Ishikawa (cell line): ENCODE results near the gene KRT82.

Source experiments
- CEBPB ChIP-seq: IDR thresholded peaks from 2 replicates; pipeline ENCODE4 v1.6.1; 2012
- CREB1 ChIP-seq: IDR thresholded peaks from 2 replicates; pipeline ENCODE4 v1.6.1; 2012; ENCODE audit warnings: low read depth
- EGR1 ChIP-seq: IDR thresholded peaks from 2 replicates; pipeline ENCODE4 v1.6.1; 2012
- EP300 ChIP-seq: IDR thresholded peaks from 2 replicates; pipeline ENCODE4 v1.6.1; 2012; ENCODE audit warnings: borderline replicate concordance
- FOXM1 ChIP-seq: IDR thresholded peaks from 2 replicates; pipeline ENCODE4 v1.6.1; 2012; ENCODE audit warnings: low read depth, borderline replicate concordance
- NFIC ChIP-seq: IDR thresholded peaks from 2 replicates; pipeline ENCODE4 v1.6.1; 2012
- RAD21 ChIP-seq: IDR thresholded peaks from 2 replicates; pipeline ENCODE4 v1.6.1; 2012; ENCODE audit warnings: low read depth
- TAF1 ChIP-seq: IDR thresholded peaks from 2 replicates; pipeline ENCODE4 v1.6.1; 2012; ENCODE audit warnings: low read depth, mild to moderate bottlenecking
- TCF12 ChIP-seq: IDR thresholded peaks from 2 replicates; pipeline ENCODE4 v1.6.1; 2012; ENCODE audit warnings: low read depth
- TEAD4 ChIP-seq: IDR thresholded peaks from 2 replicates; pipeline ENCODE4 v1.6.1; 2012
- YY1 ChIP-seq: IDR thresholded peaks from 2 replicates; pipeline ENCODE4 v1.6.1; 2012; ENCODE audit warnings: low read depth
- ZBTB7A ChIP-seq: IDR thresholded peaks from 2 replicates; pipeline ENCODE4 v1.6.1; 2012; ENCODE audit warnings: low read depth
- TF ChIP-seq, protein P1 (sequence below): IDR thresholded peaks from 2 replicates; pipeline ENCODE4 v1.6.1; 2012; ENCODE audit warnings: low read depth, mild to moderate bottlenecking
- TF ChIP-seq, protein P2 (sequence below): IDR thresholded peaks from 2 replicates; pipeline ENCODE4 v1.6.1; 2012
- TF ChIP-seq, protein P3 (sequence below): IDR thresholded peaks from 2 replicates; pipeline ENCODE4 v1.6.1; 2012

KRT82 gene

DNA sequence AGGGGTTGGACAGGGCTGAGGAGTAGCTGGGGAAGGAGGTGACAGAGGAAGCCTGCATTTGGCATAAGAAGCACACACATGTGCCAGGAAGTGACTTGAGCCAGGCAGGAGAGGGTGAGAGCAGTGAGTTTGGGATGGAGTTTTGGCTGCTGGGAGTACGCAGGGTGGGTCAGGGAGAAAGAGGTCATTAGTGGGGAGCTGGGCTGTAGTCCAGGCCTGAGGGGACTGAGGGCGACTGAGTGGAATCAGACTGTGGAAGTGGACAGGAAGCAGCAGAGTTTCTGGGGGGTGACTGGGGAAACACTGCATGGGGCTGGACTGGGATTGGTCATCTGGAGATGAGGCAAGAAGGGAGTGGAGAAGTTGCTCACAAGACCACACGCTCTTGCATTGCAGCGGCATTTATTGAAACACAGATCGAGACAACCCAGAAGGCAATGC lies 46.5 kb downstream of the KRT82 start:
- TF ChIP-seq YY1 (no peak), TCF12 (no peak), EP300 (no peak), NFIC (no peak), TAF1 (no peak), TEAD4 (no peak), EGR1 (no peak), RAD21 (no peak), ZBTB7A (no peak), FOXM1 (no peak), CEBPB (no peak), CREB1 (no peak)
- TF ChIP-seq, protein P1, sequence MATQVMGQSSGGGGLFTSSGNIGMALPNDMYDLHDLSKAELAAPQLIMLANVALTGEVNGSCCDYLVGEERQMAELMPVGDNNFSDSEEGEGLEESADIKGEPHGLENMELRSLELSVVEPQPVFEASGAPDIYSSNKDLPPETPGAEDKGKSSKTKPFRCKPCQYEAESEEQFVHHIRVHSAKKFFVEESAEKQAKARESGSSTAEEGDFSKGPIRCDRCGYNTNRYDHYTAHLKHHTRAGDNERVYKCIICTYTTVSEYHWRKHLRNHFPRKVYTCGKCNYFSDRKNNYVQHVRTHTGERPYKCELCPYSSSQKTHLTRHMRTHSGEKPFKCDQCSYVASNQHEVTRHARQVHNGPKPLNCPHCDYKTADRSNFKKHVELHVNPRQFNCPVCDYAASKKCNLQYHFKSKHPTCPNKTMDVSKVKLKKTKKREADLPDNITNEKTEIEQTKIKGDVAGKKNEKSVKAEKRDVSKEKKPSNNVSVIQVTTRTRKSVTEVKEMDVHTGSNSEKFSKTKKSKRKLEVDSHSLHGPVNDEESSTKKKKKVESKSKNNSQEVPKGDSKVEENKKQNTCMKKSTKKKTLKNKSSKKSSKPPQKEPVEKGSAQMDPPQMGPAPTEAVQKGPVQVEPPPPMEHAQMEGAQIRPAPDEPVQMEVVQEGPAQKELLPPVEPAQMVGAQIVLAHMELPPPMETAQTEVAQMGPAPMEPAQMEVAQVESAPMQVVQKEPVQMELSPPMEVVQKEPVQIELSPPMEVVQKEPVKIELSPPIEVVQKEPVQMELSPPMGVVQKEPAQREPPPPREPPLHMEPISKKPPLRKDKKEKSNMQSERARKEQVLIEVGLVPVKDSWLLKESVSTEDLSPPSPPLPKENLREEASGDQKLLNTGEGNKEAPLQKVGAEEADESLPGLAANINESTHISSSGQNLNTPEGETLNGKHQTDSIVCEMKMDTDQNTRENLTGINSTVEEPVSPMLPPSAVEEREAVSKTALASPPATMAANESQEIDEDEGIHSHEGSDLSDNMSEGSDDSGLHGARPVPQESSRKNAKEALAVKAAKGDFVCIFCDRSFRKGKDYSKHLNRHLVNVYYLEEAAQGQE, result no peak
- TF ChIP-seq, protein P2, sequence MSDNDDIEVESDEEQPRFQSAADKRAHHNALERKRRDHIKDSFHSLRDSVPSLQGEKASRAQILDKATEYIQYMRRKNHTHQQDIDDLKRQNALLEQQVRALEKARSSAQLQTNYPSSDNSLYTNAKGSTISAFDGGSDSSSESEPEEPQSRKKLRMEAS, result no peak
- TF ChIP-seq, protein P3, sequence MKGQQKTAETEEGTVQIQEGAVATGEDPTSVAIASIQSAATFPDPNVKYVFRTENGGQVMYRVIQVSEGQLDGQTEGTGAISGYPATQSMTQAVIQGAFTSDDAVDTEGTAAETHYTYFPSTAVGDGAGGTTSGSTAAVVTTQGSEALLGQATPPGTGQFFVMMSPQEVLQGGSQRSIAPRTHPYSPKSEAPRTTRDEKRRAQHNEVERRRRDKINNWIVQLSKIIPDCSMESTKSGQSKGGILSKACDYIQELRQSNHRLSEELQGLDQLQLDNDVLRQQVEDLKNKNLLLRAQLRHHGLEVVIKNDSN, result no peak

DNA sequence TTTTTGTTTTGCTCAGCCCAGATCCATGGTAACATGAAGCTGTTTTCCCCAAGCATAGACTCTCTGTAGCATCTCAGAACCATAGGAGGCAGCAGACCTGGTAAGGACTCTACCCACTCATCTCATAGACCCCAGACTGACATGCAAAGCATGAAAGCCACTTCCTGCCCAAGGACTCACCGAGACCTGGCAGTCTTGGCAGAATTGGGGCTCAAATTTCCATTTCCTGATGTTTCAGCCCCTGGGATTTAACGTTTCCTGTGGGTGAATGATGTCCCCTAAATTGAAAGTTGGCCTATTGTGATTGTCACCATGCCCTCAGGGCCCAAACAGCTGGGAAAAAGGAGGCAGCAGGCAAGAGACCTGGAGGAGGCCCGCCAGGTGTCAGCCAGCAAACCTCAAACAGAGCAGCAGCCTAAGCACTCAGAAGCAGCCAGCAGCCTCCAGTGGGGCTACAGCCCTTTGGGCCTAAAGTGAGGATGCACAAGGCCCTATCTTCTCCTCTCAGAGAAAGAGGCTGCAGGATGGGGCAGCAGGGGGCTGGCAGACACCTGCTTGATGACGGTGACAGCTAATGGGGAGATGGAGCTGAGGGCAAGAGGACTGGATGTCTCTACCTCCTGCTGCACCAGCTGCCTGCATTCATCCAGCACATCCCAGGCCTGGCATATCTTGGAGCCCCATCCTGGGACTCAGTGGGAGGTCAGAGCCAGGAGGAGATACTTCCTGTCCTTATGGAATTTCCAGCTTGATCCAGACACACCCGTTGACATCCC lies 47.4 kb downstream of the KRT82 start:
- no peak for TF ChIP-seq TCF12
- no peak for TF ChIP-seq FOXM1
- TF ChIP-seq, protein P2, result no peak
- TF ChIP-seq CEBPB, result no peak
- no peak for TF ChIP-seq EP300
- TF ChIP-seq CREB1, result no peak
- TF ChIP-seq NFIC, result no peak
- TF ChIP-seq, protein P1, result no peak
- no peak for TF ChIP-seq TAF1
- TF ChIP-seq, protein P3, result no peak
- no peak for TF ChIP-seq RAD21
- TF ChIP-seq ZBTB7A, result no peak

DNA sequence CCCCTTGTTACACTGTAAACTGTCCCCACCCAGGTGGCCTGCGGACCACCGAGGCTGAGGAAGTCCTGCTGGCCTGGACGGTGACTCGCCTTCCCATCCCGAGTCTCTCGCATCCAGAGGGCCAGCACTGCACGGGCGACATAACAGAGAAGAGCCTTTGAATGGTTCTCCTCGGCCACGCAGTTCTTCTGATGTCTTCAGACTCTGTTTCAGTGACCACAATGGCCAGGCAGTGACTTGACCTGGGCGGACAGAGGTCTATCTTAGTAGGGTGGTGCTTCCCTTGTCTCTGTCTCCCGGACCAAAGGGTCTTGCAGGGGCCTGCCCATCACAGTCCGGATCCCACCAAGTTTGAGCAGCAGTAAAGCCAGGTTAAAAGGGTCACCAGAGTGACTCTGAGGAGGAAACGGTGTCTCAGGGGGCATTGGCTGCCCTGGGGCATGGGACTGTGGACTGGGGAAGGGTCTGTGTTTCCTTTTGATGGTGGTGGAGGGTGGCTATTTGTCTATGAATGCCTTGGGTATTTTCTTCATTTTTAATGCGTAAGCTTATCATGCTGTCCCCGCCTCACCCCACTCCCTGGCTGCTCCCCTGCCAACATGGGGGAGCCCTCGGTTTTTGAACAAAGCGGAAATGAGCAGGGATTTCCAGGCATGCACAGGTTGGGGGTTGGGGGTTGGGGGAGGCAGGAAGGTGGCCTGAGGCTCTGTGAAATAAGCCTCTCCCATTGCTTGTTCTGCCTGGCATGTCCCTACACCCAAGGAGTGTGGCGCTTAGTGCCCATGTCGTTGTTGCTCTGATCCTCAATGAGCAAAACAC lies 49.2 kb downstream of the KRT82 start:
- TF ChIP-seq EGR1, result no peak
- TF ChIP-seq FOXM1, result no peak
- TF ChIP-seq, protein P2, result no peak
- TF ChIP-seq EP300, result no peak
- TF ChIP-seq, protein P1, result no peak
- no peak for TF ChIP-seq CEBPB
- TF ChIP-seq, protein P3, result no peak
- no peak for TF ChIP-seq YY1
